Mesendoderm (in vitro differentiated cells): ENCODE measurements around the gene AAMP.

Experiments used
- DNase-seq: peaks from one replicate; pipeline ENCODE4 v3.0.0; 2013
- H2AK5ac ChIP-seq: 2 replicates; pipeline ENCODE4 v1.6.1; 2013; ENCODE audit warnings: low read length, inconsistent platforms
- H2BK120ac ChIP-seq: 2 replicates; pipeline ENCODE4 v1.6.1; 2013; ENCODE audit warnings: low read depth, mild to moderate bottlenecking, low read length, moderate library complexity, mixed read lengths
- H2BK15ac ChIP-seq: replicated peaks from 2 replicates; pipeline ENCODE4 v1.6.1; 2013; ENCODE audit warnings: low read depth, mild to moderate bottlenecking, moderate library complexity
- H2BK5ac ChIP-seq: 2 replicates; pipeline ENCODE4 v1.6.1; 2013; ENCODE audit warnings: low read length, inconsistent platforms
- H3K18ac ChIP-seq: 2 replicates; pipeline ENCODE4 v1.6.1; 2013; ENCODE audit warnings: mild to moderate bottlenecking, low read length, mixed read lengths
- H3K23ac ChIP-seq: one replicate; pipeline ENCODE4 v1.6.1; 2013; ENCODE audit warnings: low read length
- H3K27ac ChIP-seq: 2 replicates; pipeline ENCODE4 v1.5.1; 2013; ENCODE audit warnings: low read depth, mild to moderate bottlenecking, inconsistent platforms, low read length, moderate library complexity
- H3K27me3 ChIP-seq: 2 replicates; pipeline ENCODE4 v1.6.1; 2013; ENCODE audit warnings: low read length, control low read depth, mild to moderate bottlenecking, inconsistent platforms; ENCODE audit not compliant: insufficient read depth, poor library complexity
- H3K36me3 ChIP-seq: 2 replicates; pipeline ENCODE4 v1.6.1; 2013; ENCODE audit warnings: low read length, inconsistent platforms; ENCODE audit not compliant: control insufficient read depth, insufficient read depth
- H3K4ac ChIP-seq: one replicate; pipeline ENCODE4 v1.6.1; 2013; ENCODE audit warnings: low read depth, mild to moderate bottlenecking, low read length, moderate library complexity
- H3K4me1 ChIP-seq: 2 replicates; pipeline ENCODE4 v1.6.1; 2013; ENCODE audit warnings: low read depth, low read length, inconsistent platforms; ENCODE audit not compliant: control insufficient read depth
- H3K4me2 ChIP-seq: 2 replicates; pipeline ENCODE4 v1.6.1; 2013; ENCODE audit warnings: low read length
- H3K4me3 ChIP-seq: 2 replicates; pipeline ENCODE4 v1.5.1; 2013; ENCODE audit warnings: mild to moderate bottlenecking, low read length
- H3K56ac ChIP-seq: one replicate; pipeline ENCODE4 v1.6.1; 2013; ENCODE audit warnings: low read length
- H3K79me1 ChIP-seq: 2 replicates; pipeline ENCODE4 v1.6.1; 2013; ENCODE audit warnings: low read length, inconsistent platforms
- H3K79me2 ChIP-seq: 2 replicates; pipeline ENCODE4 v1.6.1; 2013; ENCODE audit warnings: mild to moderate bottlenecking, low read length; ENCODE audit not compliant: control insufficient read depth, insufficient read depth
- H3K9ac ChIP-seq: 2 replicates; pipeline ENCODE4 v1.6.1; 2013; ENCODE audit warnings: low read length, inconsistent platforms
- H4K5ac ChIP-seq: one replicate; pipeline ENCODE4 v1.6.1; 2013; ENCODE audit warnings: low read length
- H4K8ac ChIP-seq: one replicate; pipeline ENCODE4 v1.6.1; 2013; ENCODE audit warnings: low read depth, mild to moderate bottlenecking, control low read depth, low read length, moderate library complexity
- WGBS: extraction: QIAGEN DNeasy Blood & Tissue Kit; methylation state at CpG from one replicate; pipeline ENCODE4 v1.1.7; 2013; ENCODE audit warnings: low lambda C conversion rate, missing lambda C conversion rate; ENCODE audit not compliant: insufficient coverage; ENCODE audit errors: extremely low coverage; 5-methylcytosine and 5-hydroxymethylcytosine counted together

Gene AAMP

GRCh38 chr2:218271865-218272530 is 2.1 kb upstream of the AAMP start:
- no peak for DNase-seq
- no peak overlapping the region for H4K5ac ChIP-seq
- peaks cover 7% of the 10 kb centered on the region for H3K79me1 ChIP-seq
- H3K18ac ChIP-seq = no peak overlapping the region
- no peak overlapping the region for H4K8ac ChIP-seq
- H2AK5ac ChIP-seq = no peak overlapping the region
- H3K9ac ChIP-seq = no peak overlapping the region
- no peak overlapping the region for H2BK15ac ChIP-seq
- no peak overlapping the region for H3K27ac ChIP-seq
- peaks cover 9% of the 10 kb centered on the region for H3K36me3 ChIP-seq
- H2BK5ac ChIP-seq = no peak overlapping the region
- WGBS = no CpG with 5 or more reads among the region's 5 CpGs
- no peak overlapping the region for H3K4me2 ChIP-seq
- H3K79me2 ChIP-seq = peaks cover 9% of the 10 kb centered on the region
- H3K4ac ChIP-seq = no peak overlapping the region
- no peak overlapping the region for H3K4me3 ChIP-seq
- no peaks in the 10 kb centered on the region for H3K27me3 ChIP-seq
- H3K56ac ChIP-seq = no peak overlapping the region
- H3K4me1 ChIP-seq = no peaks in the 10 kb centered on the region
- no peak overlapping the region for H2BK120ac ChIP-seq
- no peak overlapping the region for H3K23ac ChIP-seq

GRCh38 chr2:218271487-218271797 is 1.5 kb upstream of the AAMP start:
- Histone ChIP-seq H3K4me1 (no peaks in the 10 kb centered on the region), H4K8ac (no peak overlapping the region), H3K9ac (peak overlapping the region; percentile 88), H2AK5ac (no peak overlapping the region), H3K27me3 (no peaks in the 10 kb centered on the region), H3K56ac (no peak overlapping the region), H3K36me3 (peaks cover 5% of the 10 kb centered on the region), H2BK5ac (no peak overlapping the region), H3K4me2 (no peak overlapping the region), H3K79me2 (peaks cover 9% of the 10 kb centered on the region), H3K18ac (no peak overlapping the region), H3K23ac (no peak overlapping the region), H3K79me1 (peaks cover 7% of the 10 kb centered on the region), H2BK120ac (no peak overlapping the region), H3K27ac (no peak overlapping the region), H3K4ac (no peak overlapping the region), H4K5ac (no peak overlapping the region), H2BK15ac (no peak overlapping the region), H3K4me3 (no peak overlapping the region)
- WGBS = no CpG with 5 or more reads among the region's 4 CpGs
- DNase-seq = no peak

GRCh38 chr2:218270721-218271486 is 967 bp upstream of the AAMP start:
- DNase-seq = peak; percentile 37
- H3K36me3 ChIP-seq = peaks cover 6% of the 10 kb centered on the region
- H2BK5ac ChIP-seq = no peak overlapping the region
- H2BK120ac ChIP-seq = no peak overlapping the region
- H3K27ac ChIP-seq = no peak overlapping the region
- peaks cover 7% of the 10 kb centered on the region for H3K79me1 ChIP-seq
- no peak overlapping the region for H3K4ac ChIP-seq
- no CpG with 5 or more reads among the region's 23 CpGs for WGBS
- no peak overlapping the region for H3K18ac ChIP-seq
- peak overlapping the region; percentile 88 for H3K9ac ChIP-seq
- H3K23ac ChIP-seq = no peak overlapping the region
- no peak overlapping the region for H4K8ac ChIP-seq
- peak overlapping the region; percentile 51 for H3K4me2 ChIP-seq
- H3K79me2 ChIP-seq = peaks cover 9% of the 10 kb centered on the region
- no peaks in the 10 kb centered on the region for H3K27me3 ChIP-seq
- peak overlapping the region; percentile 98 for H3K4me3 ChIP-seq
- no peak overlapping the region for H2BK15ac ChIP-seq
- H3K56ac ChIP-seq = peak overlapping the region; percentile 90
- H2AK5ac ChIP-seq = no peak overlapping the region
- no peak overlapping the region for H4K5ac ChIP-seq
- H3K4me1 ChIP-seq = no peaks in the 10 kb centered on the region

DNA sequence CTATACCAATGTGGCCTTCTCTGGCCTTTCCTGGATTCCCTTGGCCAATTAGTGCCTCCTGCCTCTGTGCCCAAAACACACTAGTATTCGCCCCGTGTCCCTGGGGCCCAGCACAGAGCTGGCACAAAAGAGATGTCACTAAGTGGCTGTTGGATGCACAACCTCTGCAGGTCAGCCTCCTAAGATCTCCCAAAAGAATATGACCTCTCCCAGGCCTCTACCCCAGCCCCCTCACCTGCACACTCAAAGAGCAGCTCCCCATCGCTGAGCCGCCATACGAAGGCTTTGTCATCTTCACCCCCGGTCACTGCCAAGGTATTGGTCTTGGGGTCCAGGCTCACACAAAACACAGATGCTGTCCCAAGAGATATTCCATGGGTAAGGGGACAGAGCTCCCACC is 2.7 kb downstream of the AAMP start:
- peaks cover 3% of the 10 kb centered on the region for H3K36me3 ChIP-seq
- no peak overlapping the region for H3K9ac ChIP-seq
- no peak overlapping the region for H3K4me3 ChIP-seq
- no peak overlapping the region for H3K23ac ChIP-seq
- no peak overlapping the region for H3K4me2 ChIP-seq
- peaks cover 7% of the 10 kb centered on the region for H3K79me1 ChIP-seq
- H2AK5ac ChIP-seq = no peak overlapping the region
- H2BK120ac ChIP-seq = no peak overlapping the region
- no peaks in the 10 kb centered on the region for H3K27me3 ChIP-seq
- no peak overlapping the region for H3K56ac ChIP-seq
- no peak overlapping the region for H4K8ac ChIP-seq
- no peak overlapping the region for H2BK5ac ChIP-seq
- no peak overlapping the region for H4K5ac ChIP-seq
- no peak overlapping the region for H3K27ac ChIP-seq
- no peak overlapping the region for H3K18ac ChIP-seq
- no peaks in the 10 kb centered on the region for H3K4me1 ChIP-seq
- no peak overlapping the region for H2BK15ac ChIP-seq
- H3K4ac ChIP-seq = no peak overlapping the region
- DNase-seq = no peak
- no CpG with 5 or more reads among the region's 6 CpGs for WGBS
- H3K79me2 ChIP-seq = peaks cover 9% of the 10 kb centered on the region

DNA sequence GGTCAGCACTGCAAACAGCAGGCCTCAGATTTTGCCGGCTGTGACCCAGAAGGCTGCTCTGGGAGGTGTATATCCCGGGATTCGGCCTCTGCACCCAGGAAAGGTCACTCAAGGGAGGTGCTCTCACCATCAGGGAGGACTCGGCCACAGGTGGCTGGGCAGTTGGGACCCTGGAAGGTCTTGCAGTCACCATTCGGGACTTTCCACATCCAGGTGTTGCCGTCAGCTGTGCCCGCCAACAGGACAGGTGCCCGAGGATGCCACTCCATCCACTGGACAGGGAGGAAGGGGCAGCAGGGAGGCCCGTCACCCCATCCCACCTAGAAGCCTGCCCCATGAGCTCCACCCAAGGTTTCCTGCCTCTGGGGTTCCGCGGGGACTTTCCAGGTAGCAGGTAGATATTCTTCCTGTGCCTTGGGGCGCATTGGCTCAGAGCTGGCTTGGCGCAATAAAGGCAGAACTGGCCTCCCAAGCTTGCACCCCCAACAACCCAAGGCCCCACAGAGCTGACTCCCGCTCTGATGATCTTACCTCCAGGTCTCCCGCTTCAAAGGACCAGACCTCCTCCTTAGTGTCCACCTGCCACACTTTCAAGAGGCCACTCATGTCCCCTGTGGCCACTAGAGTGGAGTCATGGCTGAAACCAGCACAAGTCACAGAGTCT is 3.5 kb downstream of the AAMP start:
- Histone ChIP-seq H2BK120ac (no peak overlapping the region), H3K4me3 (no peak overlapping the region), H3K9ac (no peak overlapping the region), H3K23ac (no peak overlapping the region), H2BK15ac (no peak overlapping the region), H3K27me3 (no peaks in the 10 kb centered on the region), H4K5ac (no peak overlapping the region), H2BK5ac (no peak overlapping the region), H3K56ac (no peak overlapping the region), H3K79me1 (peaks cover 7% of the 10 kb centered on the region), H3K79me2 (peaks cover 9% of the 10 kb centered on the region), H2AK5ac (no peak overlapping the region), H4K8ac (no peak overlapping the region), H3K36me3 (peaks cover 3% of the 10 kb centered on the region), H3K27ac (no peak overlapping the region), H3K4ac (no peak overlapping the region), H3K4me2 (no peak overlapping the region), H3K18ac (no peak overlapping the region), H3K4me1 (no peaks in the 10 kb centered on the region)
- WGBS = no CpG with 5 or more reads among the region's 15 CpGs
- DNase-seq = no peak
